Gastroesophageal sphincter (tissue), 4 donors: ENCODE results near the gene ADCY9. TPM values are rescaled to one million over a fixed set of nuclear protein-coding genes. Genes with fewer than 3 reads are reported as not detected.

ENCODE experiments used
- ATAC-seq: fragments of 150-250 bp; one replicate; pipeline ENCODE4 v1.9.1; 2016; ENCODE audit warnings: mild to moderate bottlenecking, moderate library complexity
- H3K27ac ChIP-seq, 4 donors: fragments of 200-600 bp; sonication (generic) in 3 of 4; 1 replicate in 3 of 4; 2 replicates in 1 of 4; pipeline ENCODE4 v1.5.1; 2016 to 2019
- H3K27me3 ChIP-seq: fragments of 200-600 bp; sonication (generic); one replicate; pipeline ENCODE4 v1.5.1; 2019
- H3K36me3 ChIP-seq, 2 donors: fragments of 200-600 bp; sonication (generic); one replicate each; pipeline ENCODE4 v1.5.1; 2019; ENCODE audit warnings: control low read depth in 1 of 2
- H3K4me1 ChIP-seq, 3 donors: fragments of 200-600 bp; sonication (generic); 1 replicate in 2 of 3; 2 replicates in 1 of 3; pipeline ENCODE4 v1.5.1; 2016 to 2019; ENCODE audit warnings: control low read depth in 2 of 3
- H3K4me3 ChIP-seq, 2 donors: fragments of 200-600 bp; sonication (generic); one replicate each; pipeline ENCODE4 v1.5.1; 2019; ENCODE audit warnings: mild to moderate bottlenecking in 1 of 2, moderate library complexity in 1 of 2
- H3K9me3 ChIP-seq, 3 donors: fragments of 200-600 bp; sonication (generic); one replicate each; pipeline ENCODE4 v1.5.1; 2017 to 2019; ENCODE audit warnings: control low read depth in 2 of 3
- CTCF ChIP-seq, 4 experiments: fragments of 200-600 bp in 2 of 4; fragments of 450-650 bp in 2 of 4; sonication (generic) in 1 of 4; IDR thresholded peaks; one replicate each; pipeline ENCODE4 v1.5.1; 2017 to 2019; ENCODE audit warnings: antibody characterized with exemption in 4 of 4, mild to moderate bottlenecking in 2 of 4, moderate library complexity in 2 of 4
- EP300 ChIP-seq: sonication (generic); formaldehyde crosslinking; IDR thresholded peaks from one replicate; pipeline ENCODE4 v1.6.1; 2017; ENCODE audit warnings: antibody characterized with exemption, mild to moderate bottlenecking
- POLR2A ChIP-seq, 2 donors: fragments of 450-650 bp; IDR thresholded peaks; one replicate each; pipeline ENCODE4 v1.6.1; 2017; ENCODE audit warnings: antibody characterized with exemption in 2 of 2, mild to moderate bottlenecking in 2 of 2, moderate library complexity in 1 of 2
- POLR2AphosphoS5 ChIP-seq: sonication (generic); formaldehyde crosslinking; IDR thresholded peaks from one replicate; pipeline ENCODE4 v1.6.1; 2017; ENCODE audit warnings: antibody characterized with exemption
- WGBS, 2 donors: methylation state at CpG; one replicate each; pipeline ENCODE4 v1.1.5; 2018; ENCODE audit warnings: low coverage in 1 of 2; 5-methylcytosine and 5-hydroxymethylcytosine counted together
- total RNA-seq, 4 donors: library from RNA; depleted of rRNA; stranded (reverse); fragments of >200 nt; gene quantifications; one replicate each; pipeline ENCODE4 v1.1.0, GENCODE V29; 2016

ADCY9 gene
- total RNA-seq, 4 donors from 2014 or later = 33.0 to 83.5 (median 43.4) TPM

- H3K4me3 ChIP-seq = no peak overlapping the region
- ATAC-seq = no peak
- 66% methylated on average over 12 of the region's 13 CpGs; no CpG with 5 or more reads in 1 of the 2 donors for WGBS, 2 donors
These were observed 110.5 kb downstream of the ADCY9 start for GRCh38 chr16:4005731-4006130.

GRCh38 chr16:4005281-4005680, 111.0 kb downstream of the ADCY9 start:
- ATAC-seq = no peak
- no peaks in the 10 kb centered on the region for H3K27me3 ChIP-seq
- H3K27ac ChIP-seq = no peak overlapping the region
- TF ChIP-seq POLR2A (IDR thresholded peaks at IDR 0.05) (no peak), CTCF (IDR thresholded peaks at IDR 0.05) (no peak), EP300 (no peak), POLR2AphosphoS5 (no peak)
- H3K4me1 ChIP-seq = peaks cover 0 to 3% (median 0%) of the 10 kb centered on the region in 3 donors
- WGBS, 2 donors = 84 to 87% methylated on average over 6 of the region's 9 CpGs
- H3K9me3 ChIP-seq = no peaks in the 10 kb centered on the region
- H3K36me3 ChIP-seq = peaks cover 0 to 8% of the 10 kb centered on the region in 2 donors
- H3K4me3 ChIP-seq = no peak overlapping the region

More at GRCh38 chr16:4005731-4006130, 110.5 kb downstream of the ADCY9 start:
- TF ChIP-seq POLR2A (IDR thresholded peaks at IDR 0.05) (no peak), POLR2AphosphoS5 (no peak), CTCF (IDR thresholded peaks at IDR 0.05) (no peak), EP300 (no peak)
- no peaks in the 10 kb centered on the region for H3K9me3 ChIP-seq
- H3K36me3 ChIP-seq = peaks cover 0 to 8% of the 10 kb centered on the region in 2 donors
- no peaks in the 10 kb centered on the region for H3K4me1 ChIP-seq
- no peak overlapping the region for H3K27ac ChIP-seq
- H3K27me3 ChIP-seq = no peaks in the 10 kb centered on the region

- 77 to 91% methylated on average over 5 to 7 of the region's 7 CpGs for WGBS, 2 donors
- TF ChIP-seq POLR2AphosphoS5 (no peak), EP300 (no peak), CTCF (IDR thresholded peaks at IDR 0.05) (no peak)
These were observed 112.0 kb downstream of the ADCY9 start for GRCh38 chr16:4004206-4004605.

GRCh38 chr16:4003576-4003975, 112.7 kb downstream of the ADCY9 start:
- Histone ChIP-seq H3K36me3 (peaks cover 0 to 8% of the 10 kb centered on the region in 2 donors), H3K27ac (no peak overlapping the region), H3K4me3 (no peak overlapping the region), H3K27me3 (no peaks in the 10 kb centered on the region), H3K9me3 (no peaks in the 10 kb centered on the region), H3K4me1 (peaks cover 0 to 19% (median 8%) of the 10 kb centered on the region in 3 donors)
- no peak for TF ChIP-seq EP300
- no peak for TF ChIP-seq CTCF (IDR thresholded peaks at IDR 0.05)
- ATAC-seq = no peak
- no CpG with 5 or more reads among the region's 11 CpGs for WGBS, 2 donors

More at GRCh38 chr16:4004206-4004605, 112.0 kb downstream of the ADCY9 start:
- Histone ChIP-seq H3K36me3 (peaks cover 0 to 8% of the 10 kb centered on the region in 2 donors), H3K9me3 (no peaks in the 10 kb centered on the region), H3K4me1 (peaks cover 0 to 14% (median 4%) of the 10 kb centered on the region in 3 donors), H3K27me3 (no peaks in the 10 kb centered on the region), H3K4me3 (no peak overlapping the region), H3K27ac (no peak overlapping the region)
- ATAC-seq = no peak

GRCh38 chr16:4003166-4003565, 113.1 kb downstream of the ADCY9 start:
- Histone ChIP-seq H3K27me3 (no peaks in the 10 kb centered on the region), H3K27ac (no peak overlapping the region), H3K36me3 (peaks cover 0 to 8% of the 10 kb centered on the region in 2 donors), H3K4me1 (peaks cover 0 to 19% (median 8%) of the 10 kb centered on the region in 3 donors), H3K9me3 (no peaks in the 10 kb centered on the region), H3K4me3 (no peak overlapping the region)
- TF ChIP-seq POLR2AphosphoS5 = no peak
- no peak for TF ChIP-seq CTCF (IDR thresholded peaks at IDR 0.05)
- no peak for TF ChIP-seq POLR2A (IDR thresholded peaks at IDR 0.05)
- TF ChIP-seq EP300 = no peak
- ATAC-seq = no peak
- 93 to 100% methylated on average over 3 to 15 of the region's 19 CpGs for WGBS, 2 donors
